Astrocyte of the cerebellum (primary cell): ENCODE data around the gene FNDC10.

Experiments used
- DNase-seq: peaks from one replicate; pipeline ENCODE4 v3.0.0-alpha.2; 2011; ENCODE audit warnings: low read depth
- H3K4me3 ChIP-seq: 2 replicates; pipeline ENCODE4 v1.5.1; 2011; ENCODE audit warnings: mild to moderate bottlenecking, low read depth, low read length, moderate library complexity
- CTCF ChIP-seq: IDR thresholded peaks from 2 replicates; pipeline ENCODE4 v1.5.1; 2012; ENCODE audit warnings: low read length, low read depth, moderate library complexity, mild to moderate bottlenecking; ENCODE audit errors: missing control alignments
- in situ Hi-C: cut with HindIII; loops from 2 replicates; pipeline ENCODE4 v1.10.0; 2017; ENCODE audit warnings: low sequenced_read_pairs

FNDC10 gene

GRCh38 chr1:1627829-1628753 lies 28.2 kb upstream of the FNDC10 start:
- in situ Hi-C loops, result no loop called here
- TF ChIP-seq CTCF, result no peak
- DNase-seq, result no peak
- H3K4me3 ChIP-seq, result no peak overlapping the region

- in situ Hi-C loops, result no loop called here
- no peak for TF ChIP-seq CTCF
- H3K4me3 ChIP-seq, result no peak overlapping the region
- DNase-seq, result no peak
Measured at GRCh38 chr1:1627261-1627828, 27.4 kb upstream of the FNDC10 start.

- in situ Hi-C loops, result no loop called here
- no peak for TF ChIP-seq CTCF
- H3K4me3 ChIP-seq, result no peak overlapping the region
- no peak for DNase-seq
Measured at GRCh38 chr1:1626207-1627141, 26.5 kb upstream of the FNDC10 start.

- TF ChIP-seq CTCF, result no peak
- no peak for DNase-seq
- no peak overlapping the region for H3K4me3 ChIP-seq
- in situ Hi-C loops, result no loop called here
Measured at GRCh38 chr1:1625824-1626206, 25.9 kb upstream of the FNDC10 start.

- TF ChIP-seq CTCF, result no peak
- in situ Hi-C loops, result no loop called here
- DNase-seq, result no peak
- no peak overlapping the region for H3K4me3 ChIP-seq
Measured at GRCh38 chr1:1625404-1625775, 25.5 kb upstream of the FNDC10 start.
